Cardiac septum (tissue), 1 donor: ENCODE data around the gene C3orf20. TPM values are rescaled to one million over a fixed set of nuclear protein-coding genes. Genes with fewer than 3 reads are reported as not detected.
A peak's percentile ranks its signal among the peaks of the same experiment; 100 is the strongest.

Experiments
- DNase-seq: peaks from one replicate; pipeline ENCODE4 v3.0.0-alpha.2; 2020; ENCODE audit warnings: low spot score
- intact Hi-C: fragments of 100-400 bp; cut with DNase I; formaldehyde crosslinking; loops from one replicate; pipeline ENCODE4 v1.14.0; 2022
- total RNA-seq: library from RNA; stranded (reverse); fragmentation: NEBNext Ultra II Directional; extraction: Animal tissue kit (Norgen Biotek cat#: 25700); gene quantifications from one replicate; pipeline ENCODE4 v1.2.1, GENCODE V29; 2021
- donor health status: DM: no; HTN: no; CAD: no.

Gene C3orf20
- total RNA-seq, 1 donor from 2014 or later, result 0.32 TPM

DNA sequence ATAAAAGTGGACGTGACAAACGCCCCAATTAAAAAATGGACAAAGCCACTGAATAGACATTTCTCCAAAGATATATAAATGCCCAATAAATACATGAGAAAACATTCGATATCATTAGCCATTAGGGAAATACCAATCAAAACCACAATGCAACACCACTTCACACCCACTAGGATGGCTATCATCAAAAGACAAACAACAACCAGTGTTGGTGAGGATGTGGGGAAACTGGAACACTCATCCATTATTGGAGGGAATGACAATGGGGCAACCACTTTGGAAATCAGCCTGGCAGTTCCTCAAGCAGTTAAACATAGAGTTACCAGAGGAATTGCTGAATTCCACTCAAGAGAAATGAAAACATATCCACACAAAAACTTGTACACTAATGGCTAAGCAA, 111.4 kb downstream of the C3orf20 start:
- intact Hi-C loops, result loop anchor here (10.0 kb wide), 1 partner anchor 282 kb away; no protein-coding TSS in a partner anchor

GRCh38 chr3:14787630-14788029, 112.7 kb downstream of the C3orf20 start:
- DNase-seq, result peak; percentile 49
- intact Hi-C loops, result loop anchor here (10.0 kb wide), 1 partner anchor 283 kb away; no protein-coding TSS in a partner anchor

More for the DNA sequence above, 111.4 kb downstream of the C3orf20 start:
- DNase-seq, result no peak

- peak; percentile 57 for DNase-seq
- intact Hi-C loops, result loop anchor here (10.0 kb wide), 1 partner anchor 284 kb away; no protein-coding TSS in a partner anchor
Measured at GRCh38 chr3:14788644-14789043, 113.7 kb downstream of the C3orf20 start.

- peak; percentile 53 for DNase-seq
- intact Hi-C loops, result loop anchor here (10.0 kb wide), 1 partner anchor 284 kb away; no protein-coding TSS in a partner anchor
Measured at GRCh38 chr3:14789221-14789620, 114.3 kb downstream of the C3orf20 start.

DNA sequence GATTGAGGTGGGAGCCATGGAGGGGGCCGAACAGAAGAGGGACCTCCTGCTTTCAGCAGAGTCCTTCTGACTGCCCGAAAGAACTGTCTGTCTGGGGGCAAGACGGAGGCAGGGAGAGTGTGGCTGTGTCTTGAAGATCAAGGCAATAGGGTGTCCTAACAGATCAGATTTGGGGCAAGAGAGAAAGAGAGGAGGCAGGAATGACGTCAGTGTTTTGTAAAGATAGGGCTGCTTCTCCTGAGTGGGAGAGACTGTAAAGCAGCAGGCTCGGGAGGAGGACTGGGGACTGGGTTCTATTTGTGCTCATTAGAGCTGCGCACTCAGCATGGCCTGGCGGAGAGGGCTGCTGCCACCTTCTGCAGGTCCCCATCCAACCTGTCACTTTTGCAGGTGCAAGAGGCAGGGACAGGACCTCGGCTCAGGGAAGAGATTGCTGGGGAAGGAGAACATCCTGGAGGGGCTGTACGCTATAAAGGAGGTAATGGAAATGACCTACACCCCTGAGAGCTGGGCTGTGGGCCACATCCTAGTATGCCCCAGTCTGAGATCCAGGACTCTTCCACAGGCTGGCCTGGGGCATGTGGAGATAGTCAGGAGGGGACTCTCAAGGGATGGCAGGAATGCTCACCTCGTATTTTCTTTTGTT, 114.8 kb downstream of the C3orf20 start:
- DNase-seq, result peak; percentile 14
- intact Hi-C loops, result loop anchor here (2.0 to 10.0 kb wide), 3 partner anchors 73 to 285 kb away; no protein-coding TSS in a partner anchor

GRCh38 chr3:14791343-14791945, 116.5 kb downstream of the C3orf20 start:
- intact Hi-C loops, result loop anchor here (2.0 to 5.0 kb wide), 2 partner anchors 71 to 129 kb away; no protein-coding TSS in a partner anchor
- peak; percentile 83 for DNase-seq

DNA sequence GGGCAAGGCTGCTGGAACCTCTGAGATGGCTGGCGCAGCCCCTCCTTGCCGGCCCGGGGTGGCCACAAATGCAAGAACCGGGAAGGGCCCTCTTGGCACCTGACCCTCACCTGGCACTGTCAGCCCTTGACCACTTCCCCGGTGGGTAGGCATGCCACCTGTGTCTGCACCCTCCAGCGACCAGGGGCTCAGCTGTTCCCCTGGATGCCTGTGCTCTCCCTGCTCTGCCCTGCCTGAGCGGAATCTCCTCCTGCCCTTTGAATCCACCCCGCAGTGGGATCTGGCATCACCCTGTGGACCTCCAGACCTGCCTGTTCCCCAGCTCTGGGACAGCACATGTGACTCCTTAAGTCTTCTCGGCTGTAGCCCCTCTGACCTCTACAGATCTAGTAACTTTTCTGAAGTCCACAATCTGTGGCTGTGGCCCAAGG, 117.8 kb downstream of the C3orf20 start:
- DNase-seq, result peak; percentile 74
- intact Hi-C loops, result loop anchor here (2.0 to 5.0 kb wide), 2 partner anchors 18 to 70 kb away; no protein-coding TSS in a partner anchor

DNA sequence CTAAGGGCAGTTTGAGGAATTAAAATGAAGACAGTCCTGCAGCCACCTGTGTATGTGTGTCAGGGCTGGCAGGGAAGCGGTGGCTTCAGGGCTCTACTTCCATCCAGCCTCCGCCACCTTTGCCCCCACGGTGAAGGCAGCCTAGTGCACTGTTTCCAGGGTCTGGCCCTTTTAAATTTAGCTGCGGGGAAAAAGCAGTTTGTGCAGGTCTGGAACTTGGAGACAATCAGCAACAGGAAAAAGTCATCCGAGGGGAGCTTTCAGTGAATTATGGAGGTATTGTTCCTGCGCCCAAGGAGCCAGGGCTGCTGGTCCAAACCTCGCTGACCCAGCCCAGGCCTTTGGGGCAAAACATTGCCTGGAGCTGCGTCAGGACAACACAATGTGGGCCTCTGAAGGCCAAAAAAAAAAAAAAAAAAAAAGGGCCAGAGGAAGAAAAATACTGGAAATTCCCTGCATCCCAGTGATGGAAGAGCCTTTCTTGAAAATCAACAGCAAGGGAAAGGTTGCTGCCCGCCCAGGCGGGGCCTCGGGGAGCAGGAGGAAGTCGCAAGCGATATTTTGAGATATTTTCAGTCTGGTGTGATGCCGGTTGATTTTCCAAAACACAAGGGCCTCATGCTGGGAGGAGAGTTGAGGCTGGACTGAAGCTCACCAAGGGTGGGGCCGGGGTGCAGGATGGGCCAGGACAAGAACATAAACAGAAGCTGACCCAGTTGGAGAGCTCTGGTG, 118.4 kb downstream of the C3orf20 start:
- intact Hi-C loops, result loop anchor here (2.0 to 5.0 kb wide), 2 partner anchors 18 to 69 kb away; no protein-coding TSS in a partner anchor
- peak; percentile 78 for DNase-seq

GRCh38 chr3:14793858-14794234, 118.9 kb downstream of the C3orf20 start:
- intact Hi-C loops, result loop anchor here (2.0 to 5.0 kb wide), 2 partner anchors 17 to 68 kb away; no protein-coding TSS in a partner anchor

DNA sequence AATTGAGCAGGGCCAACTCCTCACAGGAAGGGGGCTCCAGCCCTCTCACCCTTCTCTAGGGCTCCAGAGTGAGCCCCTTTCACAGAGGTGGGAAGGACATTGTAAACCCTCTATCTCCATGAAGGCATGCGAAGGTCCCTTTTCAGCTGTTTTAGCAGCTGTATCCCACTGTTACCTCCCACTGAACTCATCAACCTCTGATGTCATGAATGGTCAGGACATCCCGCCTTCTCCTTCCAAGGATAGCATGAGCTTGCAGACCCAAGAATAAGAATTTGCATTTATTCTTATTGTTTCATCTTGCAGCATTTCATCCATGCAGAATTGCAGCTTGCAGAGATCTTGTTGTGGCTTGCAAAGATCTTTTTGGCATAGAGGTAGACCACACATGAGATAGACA, 119.5 kb downstream of the C3orf20 start:
- DNase-seq, result no peak
- intact Hi-C loops, result loop anchor here (5.0 kb wide), 1 partner anchor 68 kb away; no protein-coding TSS in a partner anchor

More at GRCh38 chr3:14793858-14794234, 118.9 kb downstream of the C3orf20 start:
- no peak for DNase-seq

- intact Hi-C loops, result no loop called here
- peak; percentile 54 for DNase-seq
Measured at GRCh38 chr3:14795996-14796395, 121.1 kb downstream of the C3orf20 start.

DNA sequence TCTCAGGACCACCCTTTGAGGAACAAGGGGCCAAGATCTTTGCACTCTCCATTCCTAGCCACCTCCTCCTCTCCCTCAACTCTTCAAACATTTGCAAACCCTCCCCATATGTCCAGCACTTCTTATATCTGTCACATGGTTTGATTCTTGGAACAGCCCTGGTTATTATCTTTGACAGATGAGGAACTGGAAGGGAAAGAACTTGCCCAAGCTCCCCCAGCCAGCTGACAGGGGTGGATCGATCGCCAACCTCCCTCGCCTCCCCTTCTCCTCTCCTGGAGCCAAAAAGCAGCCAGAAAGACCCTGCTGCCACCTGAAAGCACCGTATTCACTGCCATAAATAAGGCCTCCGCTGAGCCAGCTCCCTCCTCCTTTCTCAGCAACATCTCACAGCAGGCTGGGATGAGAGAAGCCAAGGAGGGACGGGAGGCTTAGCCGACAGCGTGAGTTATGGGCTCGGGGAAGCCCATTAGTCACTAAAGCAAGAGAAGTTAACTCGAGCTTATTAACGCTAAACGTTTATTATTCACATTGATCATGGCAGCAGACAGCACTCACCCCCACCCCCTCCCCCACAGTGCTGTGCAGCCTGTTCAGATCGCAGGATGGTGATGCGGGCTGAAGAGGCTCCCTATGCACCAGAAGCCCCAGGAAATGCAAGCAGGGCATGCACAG, 121.6 kb downstream of the C3orf20 start:
- DNase-seq, result peak; percentile 63
- intact Hi-C loops, result no loop called here

DNA sequence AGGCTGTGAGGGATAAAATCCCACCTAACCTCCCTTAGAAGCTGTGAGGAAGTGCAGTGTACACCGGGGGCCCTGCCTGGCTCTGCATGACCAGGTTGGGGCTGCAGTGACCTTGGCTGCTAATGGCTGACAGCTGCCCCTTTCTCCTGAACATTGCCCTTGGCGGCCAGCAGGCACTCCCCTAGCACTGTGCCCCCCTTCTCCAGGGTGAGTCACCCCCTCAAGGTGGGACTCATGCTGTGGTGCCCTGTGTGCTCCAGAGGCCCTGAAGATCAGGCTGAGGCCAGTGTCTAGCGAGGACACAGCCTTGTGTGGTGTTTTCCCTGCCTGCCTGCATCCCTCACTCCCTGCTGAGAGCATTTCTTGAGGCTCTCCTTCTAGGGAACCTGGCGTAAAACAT, 122.8 kb downstream of the C3orf20 start:
- peak; percentile 66 for DNase-seq
- intact Hi-C loops, result no loop called here

DNA sequence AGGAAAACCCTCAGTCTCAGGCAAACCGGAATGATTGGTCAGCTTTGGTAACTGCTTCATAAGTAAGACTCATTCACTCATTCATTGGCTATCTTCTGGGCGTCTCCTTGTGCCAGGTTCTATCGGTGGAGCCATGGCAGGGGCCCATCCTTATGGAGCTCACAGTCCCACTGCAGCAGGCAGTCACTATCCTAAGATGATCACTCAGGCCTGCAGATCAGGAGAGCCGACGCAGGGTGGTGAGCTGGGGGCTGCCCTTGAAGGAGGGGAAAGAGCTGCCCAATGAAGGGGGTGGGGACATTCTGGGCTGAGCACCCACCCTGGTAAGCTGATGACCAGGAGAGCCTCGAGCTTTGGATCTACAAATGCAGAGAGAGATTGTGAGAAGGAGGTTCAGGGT, 123.3 kb downstream of the C3orf20 start:
- DNase-seq, result peak; percentile 71

GRCh38 chr3:14799146-14799545, 124.2 kb downstream of the C3orf20 start:
- intact Hi-C loops, result no loop called here
- no peak for DNase-seq

More for the DNA sequence above, 123.3 kb downstream of the C3orf20 start:
- intact Hi-C loops, result no loop called here

DNA sequence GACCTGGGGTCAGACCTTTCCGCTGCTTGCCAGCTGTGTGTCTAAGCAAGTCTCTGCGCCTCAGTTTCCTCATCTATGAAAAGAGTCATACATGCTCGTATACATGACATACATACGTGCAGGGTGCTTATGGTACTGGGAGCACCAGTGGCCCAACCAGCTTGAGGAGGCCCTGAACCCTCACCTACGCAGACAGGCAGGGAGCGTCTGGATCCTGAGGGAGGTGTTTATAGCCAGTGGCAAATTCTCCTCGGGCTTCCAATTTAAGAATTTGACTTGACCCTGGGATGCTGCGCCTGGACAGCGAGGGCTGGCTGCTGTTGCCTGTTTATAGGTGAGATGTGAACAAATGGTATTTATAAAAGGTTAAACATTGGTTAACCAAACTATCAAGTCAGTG, 126.1 kb downstream of the C3orf20 start:
- intact Hi-C loops, result no loop called here
- DNase-seq, result peak; percentile 72

DNA sequence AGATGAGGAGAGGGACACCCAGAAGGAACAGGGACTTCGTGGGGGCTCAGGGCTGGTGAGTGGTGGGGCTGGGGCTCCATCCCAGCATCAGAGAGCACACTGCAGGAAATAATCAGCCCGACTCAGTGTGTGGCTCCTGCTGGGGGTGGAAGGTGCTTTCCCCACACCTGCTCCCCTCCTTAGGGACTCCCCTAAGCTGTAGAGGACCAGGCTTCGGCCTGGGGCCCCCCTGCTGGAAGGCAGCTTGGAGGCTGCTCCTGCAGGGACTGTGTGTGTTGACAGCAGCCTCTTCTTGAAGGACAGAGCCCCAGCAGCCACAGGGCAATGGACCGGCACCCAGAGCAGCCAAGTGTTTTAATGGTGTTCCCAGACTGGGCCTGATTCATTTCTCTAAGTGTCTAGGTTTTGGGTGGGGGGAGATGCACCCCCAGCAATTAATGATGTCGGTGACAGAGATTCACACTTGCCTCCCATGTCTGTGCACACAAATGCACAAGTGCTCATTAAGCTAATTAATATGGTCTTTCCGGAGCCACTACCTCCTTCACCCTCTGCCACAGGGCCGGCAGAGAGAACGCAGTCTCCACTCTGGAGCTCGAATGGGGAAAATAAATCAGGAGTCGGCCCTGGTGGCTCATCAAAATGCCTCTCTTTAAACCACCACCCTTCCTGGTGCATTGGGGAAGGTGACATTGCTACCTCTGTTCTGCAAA, 126.9 kb downstream of the C3orf20 start:
- intact Hi-C loops, result no loop called here
- DNase-seq, result peak; percentile 69

- peak; percentile 71 for DNase-seq
- intact Hi-C loops, result no loop called here
Measured at GRCh38 chr3:14802381-14802731, 127.4 kb downstream of the C3orf20 start.
